Measurements from ENCODE around the gene ERAL1. TPM values are rescaled to one million over a fixed set of nuclear protein-coding genes. Genes with fewer than 3 reads are reported as not detected.

Gene ERAL1
- 25.0 and 36.9 TPM in 2 replicates for total RNA-seq

GRCh38 chr17:28854457-28855335 lies at the start of gene ERAL1:
Gene ERAL1 (plus strand): TSS chr17:28855016. CDS start chr17:28855035, 19 bp downstream.

GRCh38 chr17:28842282-28843012 lies 12.4 kb upstream of the ERAL1 start, which contains the start of gene FAM222B:
Gene FAM222B (minus strand): TSS chr17:28842790. CDS start chr17:28766667, 76,123 bp downstream.

GRCh38 chr17:28896884-28897768 lies 42.3 kb downstream of the ERAL1 start, which contains the start of gene FLOT2:
Gene FLOT2 (minus strand): TSS chr17:28897733. CDS start chr17:28897574, 159 bp downstream.

GRCh38 chr17:28902819-28903545 lies 48.2 kb downstream of the ERAL1 start, which contains the start of gene DHRS13:
Gene DHRS13 (minus strand): TSS chr17:28903079. CDS start chr17:28902944, 135 bp downstream.

Other genes starting within 250 kb of the ERAL1 start
- 0.68 and 2.8 TPM in 2 replicates for gene RSKR, start 240.8 kb upstream of the ERAL1 start, total RNA-seq
- 74.2 and 90.4 TPM in 2 replicates for gene BLTP2, start 209.9 kb upstream of the ERAL1 start, total RNA-seq
- 48.0 and 75.1 TPM in 2 replicates for gene SDF2, start 193.1 kb upstream of the ERAL1 start, total RNA-seq
- 38.2 and 55.4 TPM in 2 replicates for gene SUPT6H, start 192.8 kb upstream of the ERAL1 start, total RNA-seq
- 1.0 and 1.9 TPM in 2 replicates for gene PROCA1, start 143.1 kb upstream of the ERAL1 start, total RNA-seq
- 203 and 253 TPM in 2 replicates for gene RAB34, start 137.1 kb upstream of the ERAL1 start, total RNA-seq
- gene RPL23A, start 135.0 kb upstream of the ERAL1 start, total RNA-seq = 666 and 767 TPM in 2 replicates
- gene TLCD1, start 128.8 kb upstream of the ERAL1 start, total RNA-seq = 7.0 and 11.3 TPM in 2 replicates
- 2.8 and 3.3 TPM in 2 replicates for gene NEK8, start 126.2 kb upstream of the ERAL1 start, total RNA-seq
- 8.7 and 10.7 TPM in 2 replicates for gene TRAF4, start 111.0 kb upstream of the ERAL1 start, total RNA-seq
- 7.8 and 9.2 TPM in 2 replicates for gene FAM222B, start 12.2 kb upstream of the ERAL1 start, total RNA-seq
- 25.3 and 31.2 TPM in 2 replicates for gene FLOT2, start 42.7 kb downstream of the ERAL1 start, total RNA-seq
- gene DHRS13, start 48.1 kb downstream of the ERAL1 start, total RNA-seq = 3.8 and 10.7 TPM in 2 replicates
- 21.3 and 32.7 TPM in 2 replicates for gene PHF12, start 96.5 kb downstream of the ERAL1 start, total RNA-seq
- gene SEZ6, start 151.0 kb downstream of the ERAL1 start, total RNA-seq = not detected in 2 replicates
- 0.24 TPM in 1 of 2 replicates, not detected in the other for gene PIPOX, start 188.1 kb downstream of the ERAL1 start, total RNA-seq

Data from cardiac ventricle fibroblast (primary cell).